Measurements from ENCODE around the gene SLC4A1. TPM values are rescaled to one million over a fixed set of nuclear protein-coding genes. Genes with fewer than 3 reads are reported as not detected.
A peak's percentile ranks its signal among the peaks of the same experiment; 100 is the strongest.

The SLC4A1 gene
- total RNA-seq, 1 experiment from 2014 or later, result 0.22 TPM

- CTCF ChIA-PET, result no interaction called here
- ATAC-seq, result no peak
Measured at GRCh38 chr17:44314031-44314430, 46.1 kb upstream of the SLC4A1 start.

More at GRCh38 chr17:44314031-44314430, 46.1 kb upstream of the SLC4A1 start:
- DNase-seq (ENCODE audit: low read depth, low spot score), result no peak
- Histone ChIP-seq H3K9ac (ENCODE audit: low read length) (no peak overlapping the region), H3K9me3 (ENCODE audit: control insufficient read depth in 1 of 2, insufficient read depth in 1 of 2, low read depth in 1 of 2, low read length in 2 of 2) (no peaks in the 10 kb centered on the region), H3K27ac (ENCODE audit: low read depth, low read length) (no peak overlapping the region), H3K9me2 (ENCODE audit: insufficient read depth) (no peaks in the 10 kb centered on the region), H3K36me3 (ENCODE audit: control insufficient read depth in 1 of 2, insufficient read depth in 2 of 2, low read length in 2 of 2) (no peaks in the 10 kb centered on the region), H3K4me3 (replicated peaks in 1 of 2; ENCODE audit: low read depth in 1 of 2, low read length in 2 of 2) (no peak overlapping the region), H3K4me1 (ENCODE audit: control insufficient read depth in 1 of 2, insufficient read depth in 2 of 2, low read length in 2 of 2) (peaks cover 6 to 46% of the 10 kb centered on the region in 2 experiments; a peak in 3 of 4 replicates), H4K20me1 (ENCODE audit: insufficient read depth) (no peaks in the 10 kb centered on the region), H2AFZ (ENCODE audit: low read depth, low read length, poor library complexity, severe bottlenecking) (no peak overlapping the region), H3K4me2 (ENCODE audit: low read length) (peak overlapping the region; percentile 73; the same call in 1 of the 2 replicates), H3K27me3 (ENCODE audit: insufficient read depth, low read length) (no peaks in the 10 kb centered on the region), H3K79me2 (ENCODE audit: insufficient read depth, low read length) (no peaks in the 10 kb centered on the region)
- TF ChIP-seq EGR1 (IDR thresholded peaks at IDR 0.05; ENCODE audit: low read depth), result no peak
- TF ChIP-seq ELF1 (IDR thresholded peaks at IDR 0.05; ENCODE audit: borderline replicate concordance, low read depth), result no peak
- no peak for TF ChIP-seq POLR2AphosphoS5 (IDR thresholded peaks at IDR 0.05; ENCODE audit: low read depth, low read length)
- no peak for TF ChIP-seq FOSL1 (IDR thresholded peaks at IDR 0.05; ENCODE audit: low read depth)
- no peak for TF ChIP-seq ZFX (IDR thresholded peaks at IDR 0.05)
- no peak for TF ChIP-seq CBX3 (IDR thresholded peaks at IDR 0.05; ENCODE audit: low read depth)
- TF ChIP-seq, protein P1, sequence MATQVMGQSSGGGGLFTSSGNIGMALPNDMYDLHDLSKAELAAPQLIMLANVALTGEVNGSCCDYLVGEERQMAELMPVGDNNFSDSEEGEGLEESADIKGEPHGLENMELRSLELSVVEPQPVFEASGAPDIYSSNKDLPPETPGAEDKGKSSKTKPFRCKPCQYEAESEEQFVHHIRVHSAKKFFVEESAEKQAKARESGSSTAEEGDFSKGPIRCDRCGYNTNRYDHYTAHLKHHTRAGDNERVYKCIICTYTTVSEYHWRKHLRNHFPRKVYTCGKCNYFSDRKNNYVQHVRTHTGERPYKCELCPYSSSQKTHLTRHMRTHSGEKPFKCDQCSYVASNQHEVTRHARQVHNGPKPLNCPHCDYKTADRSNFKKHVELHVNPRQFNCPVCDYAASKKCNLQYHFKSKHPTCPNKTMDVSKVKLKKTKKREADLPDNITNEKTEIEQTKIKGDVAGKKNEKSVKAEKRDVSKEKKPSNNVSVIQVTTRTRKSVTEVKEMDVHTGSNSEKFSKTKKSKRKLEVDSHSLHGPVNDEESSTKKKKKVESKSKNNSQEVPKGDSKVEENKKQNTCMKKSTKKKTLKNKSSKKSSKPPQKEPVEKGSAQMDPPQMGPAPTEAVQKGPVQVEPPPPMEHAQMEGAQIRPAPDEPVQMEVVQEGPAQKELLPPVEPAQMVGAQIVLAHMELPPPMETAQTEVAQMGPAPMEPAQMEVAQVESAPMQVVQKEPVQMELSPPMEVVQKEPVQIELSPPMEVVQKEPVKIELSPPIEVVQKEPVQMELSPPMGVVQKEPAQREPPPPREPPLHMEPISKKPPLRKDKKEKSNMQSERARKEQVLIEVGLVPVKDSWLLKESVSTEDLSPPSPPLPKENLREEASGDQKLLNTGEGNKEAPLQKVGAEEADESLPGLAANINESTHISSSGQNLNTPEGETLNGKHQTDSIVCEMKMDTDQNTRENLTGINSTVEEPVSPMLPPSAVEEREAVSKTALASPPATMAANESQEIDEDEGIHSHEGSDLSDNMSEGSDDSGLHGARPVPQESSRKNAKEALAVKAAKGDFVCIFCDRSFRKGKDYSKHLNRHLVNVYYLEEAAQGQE (IDR thresholded peaks at IDR 0.05; ENCODE audit: low read depth), result no peak
- no peak for TF ChIP-seq SP1 (IDR thresholded peaks at IDR 0.05; ENCODE audit: low read depth)
- no peak for TF ChIP-seq EZH2phosphoT487 (IDR thresholded peaks at IDR 0.05; ENCODE audit: borderline replicate concordance)
- TF ChIP-seq, protein P2, sequence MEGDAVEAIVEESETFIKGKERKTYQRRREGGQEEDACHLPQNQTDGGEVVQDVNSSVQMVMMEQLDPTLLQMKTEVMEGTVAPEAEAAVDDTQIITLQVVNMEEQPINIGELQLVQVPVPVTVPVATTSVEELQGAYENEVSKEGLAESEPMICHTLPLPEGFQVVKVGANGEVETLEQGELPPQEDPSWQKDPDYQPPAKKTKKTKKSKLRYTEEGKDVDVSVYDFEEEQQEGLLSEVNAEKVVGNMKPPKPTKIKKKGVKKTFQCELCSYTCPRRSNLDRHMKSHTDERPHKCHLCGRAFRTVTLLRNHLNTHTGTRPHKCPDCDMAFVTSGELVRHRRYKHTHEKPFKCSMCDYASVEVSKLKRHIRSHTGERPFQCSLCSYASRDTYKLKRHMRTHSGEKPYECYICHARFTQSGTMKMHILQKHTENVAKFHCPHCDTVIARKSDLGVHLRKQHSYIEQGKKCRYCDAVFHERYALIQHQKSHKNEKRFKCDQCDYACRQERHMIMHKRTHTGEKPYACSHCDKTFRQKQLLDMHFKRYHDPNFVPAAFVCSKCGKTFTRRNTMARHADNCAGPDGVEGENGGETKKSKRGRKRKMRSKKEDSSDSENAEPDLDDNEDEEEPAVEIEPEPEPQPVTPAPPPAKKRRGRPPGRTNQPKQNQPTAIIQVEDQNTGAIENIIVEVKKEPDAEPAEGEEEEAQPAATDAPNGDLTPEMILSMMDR (IDR thresholded peaks at IDR 0.05 in 2 of 3, conservative IDR thresholded peaks at IDR 0.05 in 1 of 3; ENCODE audit: borderline replicate concordance in 1 of 3, insufficient read depth in 1 of 3, low read depth in 2 of 3, low read length in 2 of 3), result no peak
- TF ChIP-seq EZH2 (IDR thresholded peaks at IDR 0.05), result no peak
- no peak for TF ChIP-seq POLR2A (IDR thresholded peaks at IDR 0.05; ENCODE audit: borderline replicate concordance, extremely low read depth, insufficient read depth, insufficient read length)
- TF ChIP-seq, protein P3, sequence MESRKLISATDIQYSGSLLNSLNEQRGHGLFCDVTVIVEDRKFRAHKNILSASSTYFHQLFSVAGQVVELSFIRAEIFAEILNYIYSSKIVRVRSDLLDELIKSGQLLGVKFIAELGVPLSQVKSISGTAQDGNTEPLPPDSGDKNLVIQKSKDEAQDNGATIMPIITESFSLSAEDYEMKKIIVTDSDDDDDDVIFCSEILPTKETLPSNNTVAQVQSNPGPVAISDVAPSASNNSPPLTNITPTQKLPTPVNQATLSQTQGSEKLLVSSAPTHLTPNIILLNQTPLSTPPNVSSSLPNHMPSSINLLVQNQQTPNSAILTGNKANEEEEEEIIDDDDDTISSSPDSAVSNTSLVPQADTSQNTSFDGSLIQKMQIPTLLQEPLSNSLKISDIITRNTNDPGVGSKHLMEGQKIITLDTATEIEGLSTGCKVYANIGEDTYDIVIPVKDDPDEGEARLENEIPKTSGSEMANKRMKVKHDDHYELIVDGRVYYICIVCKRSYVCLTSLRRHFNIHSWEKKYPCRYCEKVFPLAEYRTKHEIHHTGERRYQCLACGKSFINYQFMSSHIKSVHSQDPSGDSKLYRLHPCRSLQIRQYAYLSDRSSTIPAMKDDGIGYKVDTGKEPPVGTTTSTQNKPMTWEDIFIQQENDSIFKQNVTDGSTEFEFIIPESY (IDR thresholded peaks at IDR 0.05; ENCODE audit: extremely low read depth, insufficient replicate concordance, low read length), result no peak
- no peak for TF ChIP-seq YY1 (IDR thresholded peaks at IDR 0.05; ENCODE audit: extremely low read depth, insufficient replicate concordance, low read depth, low read length)
- no peak for TF ChIP-seq SRF (IDR thresholded peaks at IDR 0.05; ENCODE audit: low read depth)
- no peak for TF ChIP-seq JUND (IDR thresholded peaks at IDR 0.05)
- TF ChIP-seq CEBPB (IDR thresholded peaks at IDR 0.05; ENCODE audit: low read depth), result no peak
- no peak for TF ChIP-seq RAD21 (IDR thresholded peaks at IDR 0.05; ENCODE audit: low read depth)
- TF ChIP-seq, protein P4, sequence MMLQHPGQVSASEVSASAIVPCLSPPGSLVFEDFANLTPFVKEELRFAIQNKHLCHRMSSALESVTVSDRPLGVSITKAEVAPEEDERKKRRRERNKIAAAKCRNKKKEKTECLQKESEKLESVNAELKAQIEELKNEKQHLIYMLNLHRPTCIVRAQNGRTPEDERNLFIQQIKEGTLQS (IDR thresholded peaks at IDR 0.05), result no peak
- intact Hi-C loops (cut with micrococcal nuclease), result no loop called here
- POLR2A ChIA-PET, result no interaction called here
- no TSS peak for BruUV-seq (replicated peaks)
- RAD21 ChIA-PET (ENCODE audit: low non-redundant PET in 1 of 2, low total read pairs in 2 of 2, uncharacterized antibody in 2 of 2, unreplicated experiment in 2 of 2), result no interaction called here
